HepG2 (cell line): ENCODE data around the gene TEX29. TPM values are rescaled to one million over a fixed set of nuclear protein-coding genes. Genes with fewer than 3 reads are reported as not detected.

Experiments
- ATAC-seq: fragments of 200-7000 bp; cut with Tn5 transposase; 3 replicates; pipeline ENCODE4 v1.9.1; 2020; ENCODE audit warnings: mild to moderate bottlenecking, moderate library complexity
- BruUV-seq: library from RNA; stranded (reverse); fragments of 400-500 nt; replicated peaks from 2 replicates; lab custom pipeline; 2021; lab: Mats Ljungman, UMichigan
- CTCF ChIA-PET: fragments of 300-600 bp; formaldehyde crosslinking; extraction: SDS; loops from one replicate; lab custom pipeline; 2021; ENCODE audit warnings: low total read pairs, inconsistent platforms, low intra/inter-chr PET ratio; lab: Yijun Ruan, JAX
- POLR2A ChIA-PET: fragments of 350-600 bp; sonication (Branson Sonifier 250); formaldehyde crosslinking; loops from one replicate; lab custom pipeline; 2020; ENCODE audit warnings: antibody characterized with exemption, inconsistent platforms; lab: Yijun Ruan, JAX
- DNase-seq: peaks from one replicate; pipeline ENCODE4 v3.0.0-alpha.2; 2015; ENCODE audit warnings: low spot score
- FAIRE-seq: peaks from 3 replicates; lab custom pipeline; 2011; peaks lifted over from hg19 to GRCh38; lab: Jason Lieb, UNC
- H2AFZ ChIP-seq: one replicate; pipeline ENCODE4 v1.6.1; 2011; ENCODE audit warnings: low read length, inconsistent platforms
- H3K27ac ChIP-seq: fragments of 300-600 bp; 3 replicates; pipeline ENCODE4 v1.8.0; 2011; ENCODE audit warnings: mixed run types, mild to moderate bottlenecking, mixed read lengths, low read length, inconsistent platforms; ENCODE audit not compliant: insufficient read depth; ENCODE audit errors: extremely low read length
- H3K27me3 ChIP-seq, 2 experiments: fragments of 200-600 bp in 1 of 2; 2 replicates in 1 of 2; 3 replicates in 1 of 2; pipeline versions ENCODE4 v1.6.0 to v1.8.0; 2011; ENCODE audit warnings: low read length in 2 of 2, mild to moderate bottlenecking in 2 of 2, moderate library complexity in 2 of 2, inconsistent platforms in 1 of 2; ENCODE audit not compliant: insufficient read depth in 2 of 2, control insufficient read depth in 1 of 2
- H3K36me3 ChIP-seq, 2 experiments: fragments of 200-600 bp in 1 of 2; replicated peaks in 1 of 2; 2 replicates in 1 of 2; 3 replicates in 1 of 2; pipeline versions ENCODE4 v1.5.1 to v1.8.0; 2011; ENCODE audit warnings: low read length in 2 of 2, inconsistent platforms in 1 of 2; ENCODE audit not compliant: insufficient read depth in 2 of 2, control insufficient read depth in 1 of 2
- H3K4me1 ChIP-seq: 2 replicates; pipeline ENCODE4 v1.5.1; 2012; ENCODE audit warnings: low read length, inconsistent platforms; ENCODE audit not compliant: insufficient read depth
- H3K4me2 ChIP-seq: 2 replicates; pipeline ENCODE4 v1.6.0; 2011; ENCODE audit warnings: low read depth, low read length, inconsistent platforms
- H3K4me3 ChIP-seq, 3 experiments: fragments of 200-600 bp in 1 of 3; sonication (generic), shearing (Covaris generic) in 1 of 3; replicated peaks in 1 of 3; 2 replicates each; pipeline ENCODE4 v1.5.1; 2011 to 2016; ENCODE audit warnings: low read length in 3 of 3, inconsistent platforms in 2 of 3, low read depth in 2 of 3, mild to moderate bottlenecking in 2 of 3, control low read depth in 1 of 3, mixed read lengths in 1 of 3; ENCODE audit not compliant: insufficient read depth in 1 of 3
- H3K79me2 ChIP-seq: one replicate; pipeline ENCODE4 v1.6.1; 2011; ENCODE audit warnings: low read length, inconsistent platforms; ENCODE audit not compliant: insufficient read depth
- H3K9ac ChIP-seq: 2 replicates; pipeline ENCODE4 v1.6.0; 2011; ENCODE audit warnings: mild to moderate bottlenecking, low read depth, low read length, inconsistent platforms; ENCODE audit not compliant: insufficient read depth
- H3K9me3 ChIP-seq: 2 replicates; pipeline ENCODE4 v1.5.1; 2012; ENCODE audit warnings: mild to moderate bottlenecking, low read length
- H4K20me1 ChIP-seq: 2 replicates; pipeline ENCODE4 v1.6.0; 2011; ENCODE audit warnings: inconsistent platforms, mild to moderate bottlenecking, low read length, moderate library complexity; ENCODE audit not compliant: insufficient read depth
- EED ChIP-seq: sonication (generic); formaldehyde crosslinking; IDR thresholded peaks from 2 replicates; pipeline ENCODE4 v1.5.0; 2020; ENCODE audit warnings: mild to moderate bottlenecking, missing genetic modification reagents
- KIAA2018 ChIP-seq: sonication (generic); formaldehyde crosslinking; IDR thresholded peaks from 2 replicates; pipeline ENCODE4 v1.5.0; 2020; ENCODE audit warnings: mild to moderate bottlenecking, missing genetic modification reagents, borderline replicate concordance
- MYPOP ChIP-seq: sonication (generic); formaldehyde crosslinking; IDR thresholded peaks from 2 replicates; pipeline ENCODE4 v1.8.1; 2023; ENCODE audit warnings: mild to moderate bottlenecking, moderate library complexity, missing genetic modification reagents
- SMAD3 ChIP-seq: sonication (generic); formaldehyde crosslinking; IDR thresholded peaks from 2 replicates; pipeline ENCODE4 v1.4.0; 2020; ENCODE audit warnings: missing genetic modification reagents
- SP5 ChIP-seq: IDR thresholded peaks from 2 replicates; pipeline ENCODE4 v1.6.1; 2016; ENCODE audit warnings: low read depth, borderline replicate concordance
- ZFP1 ChIP-seq: IDR thresholded peaks from 2 replicates; pipeline ENCODE4 v1.6.1; 2016
- ZNF543 ChIP-seq: sonication (generic); formaldehyde crosslinking; IDR thresholded peaks from 2 replicates; pipeline ENCODE4 v1.4.0; 2020; ENCODE audit warnings: mild to moderate bottlenecking, missing genetic modification reagents
- ZNF547 ChIP-seq: sonication (generic); formaldehyde crosslinking; IDR thresholded peaks from 2 replicates; pipeline ENCODE4 v1.5.1; 2020; ENCODE audit warnings: mild to moderate bottlenecking, missing genetic modification reagents
- WGBS: methylation state at CpG from one replicate; pipeline ENCODE4 v1.1.6; 2017; ENCODE audit warnings: low lambda C conversion rate; 5-methylcytosine and 5-hydroxymethylcytosine counted together
- in situ Hi-C: cut with HindIII; loops from 2 replicates; pipeline ENCODE4 v1.10.0; 2017; ENCODE audit warnings: low pct_unique_long_range_greater_than_20kb; ENCODE audit not compliant: extremely low pct_ligation_motif_present
- intact Hi-C: fragments of 100-400 bp; cut with micrococcal nuclease; formaldehyde crosslinking; loops from one replicate; pipeline ENCODE4 v1.10.0; 2022; ENCODE audit not compliant: unreplicated experiment
- polyA plus RNA-seq, 8 experiments: library from polyadenylated mRNA; depleted of rRNA in 3 of 8; stranded (reverse) in 7 of 8; unstranded in 1 of 8; fragments of >200 nt; fragmentation: Illumina TruSeq in 4 of 8; extraction: Trizol in 4 of 8; gene quantifications; 2 replicates each; pipeline versions ENCODE4 v1.2.1 to v1.2.3, GENCODE V29; 2011 to 2016; ENCODE audit warnings: low read depth in 4 of 8, missing spikeins in 1 of 8, mixed read lengths in 1 of 8; ENCODE audit not compliant: insufficient read depth in 1 of 8
- total RNA-seq, 5 experiments: library from RNA; depleted of rRNA; stranded (reverse); fragments of >200 nt; fragmentation: Illumina TruSeq; extraction: Trizol; gene quantifications; 2 replicates each; pipeline ENCODE4 v1.2.3, GENCODE V29; 2016; ENCODE audit warnings: low read depth in 1 of 5

Gene TEX29
- total and polyA plus RNA-seq, 2 of the 13 experiments (the other 11 are each of a cell fraction or from before 2014, with no cell fraction given) = 0.12 to 0.22 TPM

GRCh38 chr13:111278258-111278657, 42.2 kb upstream of the TEX29 start:
- no TSS peak for BruUV-seq
- no peak overlapping the region for H3K9ac ChIP-seq
- no peaks in the 10 kb centered on the region for H3K9me3 ChIP-seq
- POLR2A ChIA-PET = no interaction called here
- no peak for FAIRE-seq
- H4K20me1 ChIP-seq = no peaks in the 10 kb centered on the region
- H3K79me2 ChIP-seq = no peaks in the 10 kb centered on the region
- DNase-seq = no peak
- H3K4me2 ChIP-seq = no peak overlapping the region
- no peak overlapping the region for H2AFZ ChIP-seq
- H3K27me3 ChIP-seq = no peaks in the 10 kb centered on the region
- no peak for TF ChIP-seq ZFP1 (CRISPR knock-in tag)
- no peak for TF ChIP-seq SMAD3 (CRISPR knock-in tag)
- no peak for TF ChIP-seq MYPOP (CRISPR knock-in tag)
- no peak for TF ChIP-seq ZNF547 (CRISPR knock-in tag)
- TF ChIP-seq EED (CRISPR knock-in tag) = no peak
- no peak for TF ChIP-seq KIAA2018 (CRISPR knock-in tag)
- TF ChIP-seq ZNF543 = no peak
- no peak for TF ChIP-seq SP5
- H3K4me3 ChIP-seq = no peak overlapping the region
- CTCF ChIA-PET = no interaction called here
- WGBS = 97% methylated on average over 10 of the region's 10 CpGs
- no peak for ATAC-seq
- in situ Hi-C loops (no loop called here), intact Hi-C loops (no loop called here)
- no peak overlapping the region for H3K27ac ChIP-seq
- peaks cover 27 to 82% of the 10 kb centered on the region in 2 experiments for H3K36me3 ChIP-seq
- H3K4me1 ChIP-seq = no peaks in the 10 kb centered on the region
